Fibroblast of pulmonary artery (primary cell): ENCODE results near the gene SLC18B1.

ENCODE experiments used
- DNase-seq: peaks from one replicate; pipeline ENCODE4 v3.0.0-alpha.2; 2010; ENCODE audit warnings: low read depth
- H3K4me3 ChIP-seq: replicated peaks from 2 replicates; pipeline ENCODE4 v1.5.1; 2011; ENCODE audit warnings: low read depth, mild to moderate bottlenecking, control low read depth, low read length, moderate library complexity
- CTCF ChIP-seq: IDR thresholded peaks from 2 replicates; pipeline ENCODE4 v1.5.1; 2011; ENCODE audit warnings: mild to moderate bottlenecking, control low read depth, low read length, inconsistent platforms; ENCODE audit errors: missing control alignments

Gene SLC18B1

GRCh38 chr6:132797951-132798868, at the start of gene SLC18B1:
Gene SLC18B1 (minus strand): TSS chr6:132798637. CDS start chr6:132798456, 181 bp downstream.
- peak within 1 kb of the TSS; percentile 78 for H3K4me3 ChIP-seq
- no peak for TF ChIP-seq CTCF
- peak; percentile 25 for DNase-seq

- no peak for DNase-seq
- no peak overlapping the region for H3K4me3 ChIP-seq
- no peak for TF ChIP-seq CTCF
Observed at GRCh38 chr6:132843316-132844035, 45.0 kb upstream of the SLC18B1 start.

- no peak for TF ChIP-seq CTCF
- no peak overlapping the region for H3K4me3 ChIP-seq
- DNase-seq, result no peak
Observed at GRCh38 chr6:132841966-132842365, 43.5 kb upstream of the SLC18B1 start.

DNA sequence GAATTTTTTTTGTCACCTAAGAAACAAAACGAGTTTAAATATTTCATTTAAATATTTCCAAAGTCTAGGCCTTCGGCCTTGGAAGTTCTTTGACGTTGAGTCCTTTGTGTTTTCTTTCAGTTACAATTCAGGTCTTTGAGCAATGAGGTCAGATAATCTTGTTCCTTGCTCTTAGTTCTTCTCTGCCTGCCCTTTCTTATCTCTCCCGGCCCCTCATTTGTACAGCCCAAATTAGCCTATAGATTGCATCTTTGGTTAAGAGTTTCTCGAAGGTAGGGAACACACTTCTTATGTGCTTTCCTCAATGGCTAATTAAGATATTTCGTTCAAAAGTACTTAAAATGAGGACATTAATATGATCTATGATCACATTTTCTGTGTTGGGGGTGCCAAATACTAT, 34.5 kb upstream of the SLC18B1 start:
- TF ChIP-seq CTCF, result no peak
- no peak for DNase-seq

DNA sequence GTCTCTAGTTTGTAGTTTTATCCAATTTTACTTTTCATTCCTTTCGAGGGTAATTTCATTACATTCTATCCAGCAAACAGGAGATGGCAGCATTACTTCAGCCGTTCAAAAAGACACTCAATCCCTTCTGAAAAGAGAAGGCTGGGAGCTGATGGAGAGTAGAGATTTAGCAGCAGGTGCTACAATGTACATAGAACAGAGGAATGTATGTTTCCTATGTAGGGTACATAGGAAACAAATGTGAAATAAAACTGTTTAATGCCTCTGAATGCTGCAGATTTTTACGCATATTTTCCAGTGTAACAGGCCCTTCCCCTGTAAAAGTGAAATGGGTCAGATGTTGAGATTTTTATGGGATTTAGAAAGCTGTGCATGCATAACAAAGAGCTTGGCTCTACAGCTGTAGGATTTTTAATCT, 31.9 kb upstream of the SLC18B1 start:
- H3K4me3 ChIP-seq, result no peak overlapping the region
- DNase-seq, result peak; percentile 62
- TF ChIP-seq CTCF, result peak; percentile 69

More for the DNA sequence above, 34.5 kb upstream of the SLC18B1 start:
- no peak overlapping the region for H3K4me3 ChIP-seq

GRCh38 chr6:132820629-132821381, 22.4 kb upstream of the SLC18B1 start:
- TF ChIP-seq CTCF, result no peak
- peak; percentile 17 for DNase-seq
- H3K4me3 ChIP-seq, result no peak overlapping the region
